GM18502 (cell line): Measurements from ENCODE around the gene SOWAHA.
A peak's percentile ranks its signal among the peaks of the same experiment; 100 is the strongest.
"Not testable (repeated sequence)": the region's sequence is repeated elsewhere in the genome, so short reads cannot be mapped to it uniquely, and the experiment has no call there.

Experiments
- ATAC-seq: cut with Tn5 transposase; IDR thresholded peaks from one replicate; pipeline ENCODE4 v1.9.1; 2021; ENCODE audit warnings: mild to moderate bottlenecking; ENCODE audit not compliant: unreplicated experiment, poor library complexity

SOWAHA gene

DNA sequence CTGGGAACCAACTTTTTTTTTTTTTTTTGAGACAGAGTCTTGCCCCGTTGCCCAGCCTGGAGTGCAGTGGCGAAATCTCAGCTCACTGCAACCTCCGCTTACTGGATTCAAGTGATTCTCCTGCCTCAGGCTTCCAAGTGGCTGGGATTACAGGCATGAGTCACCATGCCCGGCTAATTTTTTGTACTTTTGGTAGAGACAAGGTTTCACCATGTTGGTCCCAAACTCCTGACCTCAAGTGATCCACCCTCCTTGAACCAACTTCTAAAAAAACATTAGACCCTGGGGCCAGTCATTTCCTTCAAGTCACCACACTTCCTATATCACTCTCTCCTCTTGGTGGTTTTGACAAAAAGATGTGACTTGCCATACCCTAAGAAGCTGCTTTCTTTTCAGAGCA lies 28.2 kb downstream of the SOWAHA start:
- ATAC-seq = no peak

DNA sequence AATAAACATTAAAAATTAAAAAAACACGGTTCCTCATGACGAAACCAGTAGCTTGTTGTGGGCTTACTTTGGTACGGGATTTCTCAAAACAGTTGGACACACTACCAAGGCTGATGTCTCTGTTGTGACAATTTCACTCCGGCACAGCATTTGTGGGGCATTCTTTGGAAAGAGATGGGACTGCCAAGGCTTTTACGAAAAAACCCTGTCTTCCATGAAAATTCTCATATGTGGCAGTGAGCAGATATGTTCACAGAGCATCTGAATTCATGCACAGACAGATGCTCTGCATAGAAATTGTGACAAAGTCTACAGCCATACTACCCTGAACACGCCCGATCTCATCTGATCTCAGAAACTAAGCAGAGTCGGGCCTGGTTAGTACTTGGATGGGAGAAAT lies 35.2 kb downstream of the SOWAHA start:
- no peak for ATAC-seq

DNA sequence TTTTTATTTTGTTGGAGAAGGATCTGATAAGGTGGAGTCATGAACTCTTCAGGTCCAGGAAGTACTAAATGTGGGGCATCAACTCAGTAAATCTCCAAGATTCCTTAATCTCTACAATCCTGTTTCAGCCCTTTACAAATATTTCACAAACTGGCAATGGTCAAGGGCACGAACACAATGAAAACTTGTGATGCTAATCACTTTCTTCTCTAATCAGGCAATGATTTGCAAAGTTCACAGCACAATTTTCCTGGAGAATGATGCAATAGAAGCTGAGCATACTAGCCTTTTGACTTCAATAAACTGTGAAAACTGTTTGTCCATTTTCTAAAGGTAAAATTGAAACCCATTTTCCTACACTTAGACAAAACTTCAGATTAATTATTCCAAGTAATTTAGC lies 36.2 kb downstream of the SOWAHA start:
- ATAC-seq = no peak

DNA sequence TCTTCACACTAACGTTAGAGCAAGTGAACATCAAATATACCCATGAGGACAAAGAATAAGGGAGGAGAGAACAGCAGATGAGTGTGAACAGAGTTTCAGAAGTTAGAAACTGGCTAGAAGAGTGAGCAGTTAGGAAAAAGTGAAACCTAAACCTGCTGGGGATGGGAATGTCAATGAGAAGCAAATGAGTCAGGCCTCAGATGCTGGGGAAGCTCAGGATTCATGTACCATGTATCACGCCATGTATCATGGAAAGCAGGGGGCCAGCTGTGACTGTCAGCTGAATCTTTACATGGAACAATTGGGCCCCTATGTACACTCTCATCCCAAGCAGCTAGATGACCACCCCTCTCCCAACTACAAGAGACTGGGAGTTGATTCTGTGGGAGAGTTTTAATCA lies 37.0 kb downstream of the SOWAHA start:
- no peak for ATAC-seq

DNA sequence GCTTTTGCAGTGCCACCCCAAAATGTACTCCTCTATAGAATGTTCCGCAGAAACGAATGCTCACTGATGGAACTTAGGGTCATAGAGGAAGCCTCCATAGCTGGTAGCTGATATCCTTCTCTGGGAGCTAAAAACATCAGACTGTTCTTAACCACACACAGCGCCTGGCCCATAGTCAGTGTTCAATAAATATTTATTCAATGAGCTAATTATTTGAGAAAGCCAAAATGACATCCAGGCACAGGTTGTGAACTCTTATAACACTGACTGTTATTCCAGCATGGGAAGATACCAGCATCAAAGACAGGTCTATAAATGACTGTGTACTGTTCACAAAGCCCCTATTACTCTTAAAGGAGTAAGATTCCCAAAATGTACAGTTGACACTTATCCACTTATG lies 40.2 kb downstream of the SOWAHA start:
- ATAC-seq = no peak

DNA sequence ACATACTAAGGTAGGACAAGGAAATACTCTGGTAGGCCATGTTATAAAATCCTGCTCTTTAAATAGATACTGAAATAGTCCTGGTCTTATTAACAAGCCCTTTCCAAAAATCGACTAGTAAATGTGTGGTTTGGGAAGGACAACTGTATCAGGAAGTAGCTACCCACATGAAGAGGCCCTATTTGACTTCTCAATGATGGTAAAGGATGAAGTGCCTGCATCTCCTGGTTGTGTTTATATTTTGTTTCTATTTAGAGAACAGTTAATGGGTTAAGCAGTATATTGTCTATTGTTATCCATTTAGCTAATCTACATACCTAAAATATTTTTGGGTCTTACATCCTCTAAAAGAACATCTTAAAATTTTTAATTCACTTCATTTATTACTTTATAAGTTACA lies 40.7 kb downstream of the SOWAHA start:
- ATAC-seq = no peak

DNA sequence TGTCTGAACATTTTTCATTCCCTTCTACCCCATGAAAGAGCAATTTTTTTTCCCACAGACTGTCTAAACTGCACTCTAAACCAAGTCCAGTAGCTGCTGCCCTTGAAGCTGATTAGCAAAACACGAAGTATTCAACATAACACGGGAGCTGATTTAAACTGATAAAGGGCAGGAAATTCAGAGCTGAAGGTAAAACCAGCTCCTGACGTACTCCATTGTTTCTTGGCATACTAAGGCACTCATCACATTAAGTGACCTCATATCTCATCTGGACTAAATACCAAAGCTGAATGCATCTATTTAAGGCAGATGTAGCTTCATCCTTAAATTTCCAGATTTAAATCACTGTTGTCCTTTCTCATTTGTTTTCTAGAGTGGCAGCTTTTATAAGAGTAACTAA lies 41.2 kb downstream of the SOWAHA start:
- no peak for ATAC-seq

DNA sequence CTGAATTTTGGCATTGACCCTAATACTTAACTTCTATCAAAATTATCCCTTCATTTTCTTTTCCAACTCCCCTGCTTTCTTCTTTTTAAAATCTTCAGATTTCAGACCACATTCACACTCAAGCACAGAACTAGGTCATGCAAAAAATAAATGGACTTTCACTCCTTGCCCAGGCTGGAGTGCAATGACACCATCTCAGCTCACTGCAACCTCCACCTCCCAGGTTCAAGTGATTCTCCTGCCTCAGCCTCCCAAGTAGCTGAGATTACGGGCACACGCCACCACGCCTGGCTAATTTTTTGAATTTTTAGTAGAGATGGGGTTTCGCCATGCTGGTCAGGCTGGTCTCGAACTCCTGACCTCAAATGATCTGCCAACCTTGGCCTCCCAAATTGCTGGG lies 41.9 kb downstream of the SOWAHA start:
- ATAC-seq = not testable (repeated sequence)

DNA sequence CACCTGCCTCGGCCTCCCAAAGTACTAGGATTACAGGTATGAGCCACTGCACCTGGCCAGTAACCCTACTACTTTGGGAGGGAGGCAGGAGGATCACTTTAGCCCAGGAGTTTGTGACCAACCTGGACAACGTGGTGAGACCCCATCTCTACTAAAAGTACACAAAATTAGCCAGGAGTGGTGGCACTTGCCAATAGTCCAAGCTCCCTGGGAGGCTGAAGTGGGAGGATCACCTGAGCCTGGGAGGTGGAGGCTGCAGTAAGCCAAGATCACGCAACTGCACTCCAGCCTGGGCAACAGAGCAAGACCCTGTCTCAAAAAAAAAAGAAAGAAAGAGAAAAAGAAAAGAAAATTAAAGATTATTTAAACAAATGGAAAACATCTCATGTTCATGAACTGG lies 42.9 kb downstream of the SOWAHA start:
- ATAC-seq = no peak

DNA sequence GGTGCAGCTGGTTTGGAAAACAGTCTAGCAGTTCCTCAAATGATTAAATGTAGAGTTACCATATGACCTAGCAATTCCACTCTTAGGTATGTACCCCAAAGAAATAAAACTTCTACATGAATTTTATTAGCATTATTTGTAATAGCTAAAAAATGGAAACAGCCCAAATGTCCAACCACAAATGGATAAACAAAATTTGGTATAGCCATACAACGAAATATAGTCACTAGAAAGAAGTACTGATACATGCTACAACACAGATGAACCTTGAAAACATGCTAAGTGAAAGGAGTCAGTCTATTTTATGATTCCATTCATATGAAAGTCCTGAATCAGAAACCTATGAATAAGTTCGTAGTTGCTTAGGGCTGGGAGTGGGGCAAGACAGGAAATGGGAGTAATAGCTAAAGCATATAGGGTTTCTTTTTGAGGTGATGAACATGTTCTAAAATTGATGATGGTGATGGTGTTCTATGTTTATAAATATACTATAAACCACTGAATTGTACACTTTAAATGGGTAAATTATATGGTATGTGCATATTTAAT lies 46.9 kb downstream of the SOWAHA start:
- no peak for ATAC-seq

DNA sequence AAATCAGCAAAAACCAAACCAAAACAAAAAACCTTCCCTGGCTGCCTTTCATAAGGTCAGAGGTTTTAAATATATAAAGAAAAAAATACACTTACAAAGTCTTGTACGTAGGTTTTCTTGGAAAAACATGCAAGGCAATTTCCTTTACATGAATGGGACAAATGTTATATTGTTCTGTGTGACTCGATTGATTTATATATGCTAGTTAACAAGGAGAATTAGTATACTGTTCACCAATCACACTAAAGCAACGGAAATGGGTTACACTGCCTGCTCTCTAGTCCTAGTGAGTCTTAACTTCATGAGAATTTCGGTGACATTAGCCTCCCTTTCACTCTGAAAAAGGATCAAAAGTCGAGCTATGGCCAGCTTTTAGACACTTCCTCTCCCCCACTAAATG lies 47.6 kb downstream of the SOWAHA start:
- ATAC-seq = no peak

DNA sequence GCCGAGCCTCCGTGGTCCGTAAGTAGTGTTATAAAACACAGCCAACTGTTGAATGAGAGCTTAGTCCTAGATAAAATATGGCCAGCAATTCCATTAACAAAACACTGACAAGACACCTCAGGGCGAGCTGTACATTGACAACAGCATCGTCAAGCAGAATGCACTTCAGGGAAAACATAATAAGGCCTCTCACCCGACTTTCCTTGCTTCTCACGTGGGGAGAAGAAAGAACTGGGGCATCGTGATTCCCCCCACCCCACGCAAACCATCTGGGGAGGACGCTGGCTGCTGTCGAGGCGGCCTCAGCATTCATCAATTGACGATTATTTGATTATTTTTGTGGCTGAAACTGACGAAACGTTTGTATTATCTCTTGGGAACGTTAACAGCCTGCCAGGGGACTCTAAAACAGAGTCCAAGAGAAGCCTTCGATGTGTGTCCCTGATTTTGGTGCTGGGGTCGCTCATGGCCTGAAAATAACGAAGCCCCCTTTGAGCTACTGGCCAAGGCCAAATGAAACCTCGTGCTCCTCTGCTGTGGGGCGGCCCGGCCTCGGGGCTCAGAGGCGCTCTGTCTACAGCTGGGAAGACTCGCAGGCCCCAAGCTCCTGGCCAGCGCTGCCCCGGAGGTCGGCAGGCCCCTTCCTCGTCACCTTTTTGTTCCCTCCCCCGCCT lies 52.7 kb downstream of the SOWAHA start:
- peak; percentile 29 for ATAC-seq
